Testis (tissue), 2 donors: ENCODE results near the gene KRT26.

Source experiments
- CTCF ChIP-seq, 3 experiments: fragments of 450-650 bp in 2 of 3; fragments of 200-600 bp in 1 of 3; sonication (generic) in 1 of 3; IDR thresholded peaks; one replicate each; pipeline ENCODE4 v1.5.1; 2016 to 2019; ENCODE audit warnings: antibody characterized with exemption in 3 of 3, mild to moderate bottlenecking in 2 of 3, moderate library complexity in 1 of 3
- POLR2A ChIP-seq: fragments of 450-650 bp; IDR thresholded peaks from one replicate; pipeline ENCODE4 v1.6.1; 2017; ENCODE audit warnings: antibody characterized with exemption, mild to moderate bottlenecking, moderate library complexity

- TF ChIP-seq CTCF (IDR thresholded peaks at IDR 0.05) (no peak), POLR2A (no peak)
Measured at GRCh38 chr17:40782450-40782849, 10.4 kb upstream of the KRT26 start, which contains the start of gene KRT27.
